Mesendoderm (in vitro differentiated cells): ENCODE measurements around the gene DENND1A.

Source experiments
- DNase-seq: peaks from one replicate; pipeline ENCODE4 v3.0.0; 2013
- H2AK5ac ChIP-seq: 2 replicates; pipeline ENCODE4 v1.6.1; 2013; ENCODE audit warnings: low read length, inconsistent platforms
- H2BK120ac ChIP-seq: 2 replicates; pipeline ENCODE4 v1.6.1; 2013; ENCODE audit warnings: low read depth, mild to moderate bottlenecking, low read length, moderate library complexity, mixed read lengths
- H2BK15ac ChIP-seq: replicated peaks from 2 replicates; pipeline ENCODE4 v1.6.1; 2013; ENCODE audit warnings: low read depth, mild to moderate bottlenecking, moderate library complexity
- H2BK5ac ChIP-seq: 2 replicates; pipeline ENCODE4 v1.6.1; 2013; ENCODE audit warnings: low read length, inconsistent platforms
- H3K18ac ChIP-seq: 2 replicates; pipeline ENCODE4 v1.6.1; 2013; ENCODE audit warnings: mild to moderate bottlenecking, low read length, mixed read lengths
- H3K23ac ChIP-seq: one replicate; pipeline ENCODE4 v1.6.1; 2013; ENCODE audit warnings: low read length
- H3K27ac ChIP-seq: 2 replicates; pipeline ENCODE4 v1.5.1; 2013; ENCODE audit warnings: low read depth, mild to moderate bottlenecking, inconsistent platforms, low read length, moderate library complexity
- H3K27me3 ChIP-seq: 2 replicates; pipeline ENCODE4 v1.6.1; 2013; ENCODE audit warnings: low read length, control low read depth, mild to moderate bottlenecking, inconsistent platforms; ENCODE audit not compliant: insufficient read depth, poor library complexity
- H3K36me3 ChIP-seq: 2 replicates; pipeline ENCODE4 v1.6.1; 2013; ENCODE audit warnings: low read length, inconsistent platforms; ENCODE audit not compliant: control insufficient read depth, insufficient read depth
- H3K4ac ChIP-seq: one replicate; pipeline ENCODE4 v1.6.1; 2013; ENCODE audit warnings: low read depth, mild to moderate bottlenecking, low read length, moderate library complexity
- H3K4me1 ChIP-seq: 2 replicates; pipeline ENCODE4 v1.6.1; 2013; ENCODE audit warnings: low read depth, low read length, inconsistent platforms; ENCODE audit not compliant: control insufficient read depth
- H3K4me2 ChIP-seq: 2 replicates; pipeline ENCODE4 v1.6.1; 2013; ENCODE audit warnings: low read length
- H3K4me3 ChIP-seq: 2 replicates; pipeline ENCODE4 v1.5.1; 2013; ENCODE audit warnings: mild to moderate bottlenecking, low read length
- H3K56ac ChIP-seq: one replicate; pipeline ENCODE4 v1.6.1; 2013; ENCODE audit warnings: low read length
- H3K79me1 ChIP-seq: 2 replicates; pipeline ENCODE4 v1.6.1; 2013; ENCODE audit warnings: low read length, inconsistent platforms
- H3K79me2 ChIP-seq: 2 replicates; pipeline ENCODE4 v1.6.1; 2013; ENCODE audit warnings: mild to moderate bottlenecking, low read length; ENCODE audit not compliant: control insufficient read depth, insufficient read depth
- H3K9ac ChIP-seq: 2 replicates; pipeline ENCODE4 v1.6.1; 2013; ENCODE audit warnings: low read length, inconsistent platforms
- H4K5ac ChIP-seq: one replicate; pipeline ENCODE4 v1.6.1; 2013; ENCODE audit warnings: low read length
- H4K8ac ChIP-seq: one replicate; pipeline ENCODE4 v1.6.1; 2013; ENCODE audit warnings: low read depth, mild to moderate bottlenecking, control low read depth, low read length, moderate library complexity
- WGBS: extraction: QIAGEN DNeasy Blood & Tissue Kit; methylation state at CpG from one replicate; pipeline ENCODE4 v1.1.7; 2013; ENCODE audit warnings: low lambda C conversion rate, missing lambda C conversion rate; ENCODE audit not compliant: insufficient coverage; ENCODE audit errors: extremely low coverage; 5-methylcytosine and 5-hydroxymethylcytosine counted together

DENND1A gene

GRCh38 chr9:123395689-123396511 is 534.0 kb downstream of the DENND1A start:
- no peak overlapping the region for H3K23ac ChIP-seq
- peak overlapping the region; percentile 9 for H3K27ac ChIP-seq
- no peak overlapping the region for H3K18ac ChIP-seq
- H3K36me3 ChIP-seq, result no peaks in the 10 kb centered on the region
- no peak overlapping the region for H4K5ac ChIP-seq
- H2BK5ac ChIP-seq, result no peak overlapping the region
- H2AK5ac ChIP-seq, result no peak overlapping the region
- H2BK15ac ChIP-seq, result no peak overlapping the region
- peak overlapping the region; percentile 49 for H3K56ac ChIP-seq
- H3K27me3 ChIP-seq, result no peaks in the 10 kb centered on the region
- no peaks in the 10 kb centered on the region for H3K79me2 ChIP-seq
- H3K4ac ChIP-seq, result no peak overlapping the region
- peaks cover 10% of the 10 kb centered on the region for H3K4me1 ChIP-seq
- no CpG with 5 or more reads among the region's 24 CpGs for whole genome bisulfite sequencing
- no peak overlapping the region for H3K4me3 ChIP-seq
- no peak overlapping the region for H2BK120ac ChIP-seq
- no peak overlapping the region for H4K8ac ChIP-seq
- no peak overlapping the region for H3K9ac ChIP-seq
- no peaks in the 10 kb centered on the region for H3K79me1 ChIP-seq
- no peak for DNase-seq
- no peak overlapping the region for H3K4me2 ChIP-seq

GRCh38 chr9:123395276-123395688 is 534.6 kb downstream of the DENND1A start:
- Histone ChIP-seq H3K4me1 (peaks cover 10% of the 10 kb centered on the region), H3K27ac (peak overlapping the region; percentile 9), H3K4me3 (no peak overlapping the region), H3K27me3 (no peaks in the 10 kb centered on the region), H4K5ac (no peak overlapping the region), H2BK120ac (no peak overlapping the region), H3K18ac (no peak overlapping the region), H2BK5ac (no peak overlapping the region), H3K56ac (peak overlapping the region; percentile 49), H4K8ac (no peak overlapping the region), H3K79me2 (no peaks in the 10 kb centered on the region), H2BK15ac (no peak overlapping the region), H3K23ac (no peak overlapping the region), H3K9ac (no peak overlapping the region), H3K79me1 (no peaks in the 10 kb centered on the region), H3K4ac (no peak overlapping the region), H3K4me2 (no peak overlapping the region), H2AK5ac (no peak overlapping the region), H3K36me3 (no peaks in the 10 kb centered on the region)
- WGBS, result no CpG with 5 or more reads among the region's 5 CpGs
- peak; percentile 86 for DNase-seq

- Histone ChIP-seq H3K18ac (no peak overlapping the region), H3K4me3 (no peak overlapping the region), H3K4me1 (peaks cover 10% of the 10 kb centered on the region), H3K79me2 (no peaks in the 10 kb centered on the region), H3K56ac (no peak overlapping the region), H2BK5ac (no peak overlapping the region), H3K27me3 (no peaks in the 10 kb centered on the region), H3K9ac (no peak overlapping the region), H2BK15ac (no peak overlapping the region), H4K5ac (no peak overlapping the region), H4K8ac (no peak overlapping the region), H3K27ac (no peak overlapping the region), H3K79me1 (no peaks in the 10 kb centered on the region), H3K4me2 (no peak overlapping the region), H3K4ac (no peak overlapping the region), H3K36me3 (no peaks in the 10 kb centered on the region), H2AK5ac (no peak overlapping the region), H3K23ac (no peak overlapping the region), H2BK120ac (no peak overlapping the region)
- DNase-seq, result no peak
- no CpG with 5 or more reads among the region's 16 CpGs for WGBS
These were observed 535.4 kb downstream of the DENND1A start for GRCh38 chr9:123394291-123395235.

DNA sequence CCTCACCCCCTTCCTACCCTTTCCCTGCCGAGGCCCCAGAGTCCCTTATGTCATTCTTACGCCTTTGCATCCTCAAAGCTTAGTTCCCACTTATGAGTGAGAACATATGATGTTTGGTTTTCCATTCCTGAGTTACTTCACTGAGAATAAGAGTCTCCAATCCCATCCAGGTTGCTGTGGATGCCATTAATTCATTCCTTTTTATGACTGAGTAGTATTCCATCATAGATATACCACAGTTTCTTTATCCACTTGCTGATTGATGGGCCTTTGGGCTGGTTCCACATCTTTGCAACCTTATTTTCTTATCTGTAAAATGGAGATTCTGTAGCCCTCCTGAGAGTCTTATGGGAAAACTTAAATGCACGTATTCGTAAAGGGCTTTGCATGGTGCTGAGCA is 537.1 kb downstream of the DENND1A start:
- H3K27me3 ChIP-seq, result no peaks in the 10 kb centered on the region
- H3K56ac ChIP-seq, result no peak overlapping the region
- no peak overlapping the region for H2BK15ac ChIP-seq
- no peak overlapping the region for H3K18ac ChIP-seq
- no peak overlapping the region for H3K4me2 ChIP-seq
- no peak overlapping the region for H3K27ac ChIP-seq
- DNase-seq, result no peak
- no peaks in the 10 kb centered on the region for H3K36me3 ChIP-seq
- H3K9ac ChIP-seq, result no peak overlapping the region
- no peak overlapping the region for H3K4me3 ChIP-seq
- H2AK5ac ChIP-seq, result no peak overlapping the region
- H3K23ac ChIP-seq, result no peak overlapping the region
- H3K79me2 ChIP-seq, result no peaks in the 10 kb centered on the region
- no peak overlapping the region for H4K5ac ChIP-seq
- H3K79me1 ChIP-seq, result no peaks in the 10 kb centered on the region
- no CpG with 5 or more reads among the region's 4 CpGs for WGBS
- no peak overlapping the region for H4K8ac ChIP-seq
- H3K4ac ChIP-seq, result no peak overlapping the region
- peaks cover 10% of the 10 kb centered on the region for H3K4me1 ChIP-seq
- H2BK5ac ChIP-seq, result no peak overlapping the region
- H2BK120ac ChIP-seq, result no peak overlapping the region

DNA sequence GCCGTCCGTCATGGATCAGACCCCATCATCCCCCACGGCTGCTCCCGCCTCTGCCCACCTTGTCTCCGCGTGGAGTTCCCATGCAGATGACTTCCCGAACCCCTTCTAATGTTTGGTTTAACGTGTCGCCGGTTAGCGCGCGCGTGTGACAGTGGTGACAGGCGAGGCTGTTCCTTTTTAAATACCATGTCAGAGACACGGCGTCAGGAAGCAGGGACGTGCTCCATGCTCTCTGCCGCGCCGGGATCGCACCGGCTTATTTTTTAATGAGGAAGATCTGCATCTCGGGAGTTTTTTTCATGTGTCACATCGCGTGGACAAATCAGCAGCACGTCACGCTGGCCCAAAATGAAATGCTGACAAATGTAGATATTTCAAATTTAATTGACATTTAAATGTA is 538.0 kb downstream of the DENND1A start:
- Histone ChIP-seq H4K8ac (no peak overlapping the region), H3K4me1 (peaks cover 10% of the 10 kb centered on the region), H3K4me3 (no peak overlapping the region), H3K27ac (no peak overlapping the region), H3K18ac (no peak overlapping the region), H2AK5ac (no peak overlapping the region), H3K56ac (no peak overlapping the region), H3K27me3 (no peaks in the 10 kb centered on the region), H3K9ac (no peak overlapping the region), H2BK120ac (no peak overlapping the region), H2BK15ac (no peak overlapping the region), H3K79me2 (no peaks in the 10 kb centered on the region), H3K23ac (no peak overlapping the region), H3K4me2 (no peak overlapping the region), H2BK5ac (no peak overlapping the region), H4K5ac (no peak overlapping the region), H3K79me1 (no peaks in the 10 kb centered on the region), H3K36me3 (no peaks in the 10 kb centered on the region), H3K4ac (no peak overlapping the region)
- no peak for DNase-seq
- no CpG with 5 or more reads among the region's 28 CpGs for WGBS
